Measurements from ENCODE around the gene AGAP1.

The AGAP1 gene

DNA sequence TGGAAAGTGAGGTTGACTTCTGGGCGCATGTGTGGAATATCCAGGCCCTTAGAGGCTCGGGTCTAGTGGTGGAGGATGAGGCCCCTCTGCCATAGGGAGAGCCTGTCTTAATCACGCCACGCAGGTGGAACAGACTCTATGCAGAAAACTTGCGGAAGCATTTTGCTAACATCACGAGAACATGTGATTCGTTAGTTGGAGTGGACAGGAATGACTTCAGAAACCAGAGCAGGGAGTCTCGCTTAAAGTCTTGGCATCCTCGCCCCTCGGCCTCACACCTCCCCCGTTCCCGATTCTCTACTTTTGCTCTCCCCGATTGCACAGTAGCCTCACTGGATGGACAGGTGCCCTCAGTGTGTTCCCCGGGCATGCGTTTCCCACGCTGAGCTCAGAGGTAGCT lies 340.9 kb downstream of the AGAP1 start:
- DNase-seq = no peak

GRCh38 chr2:235835810-235836209 lies 342.0 kb downstream of the AGAP1 start:
- no peak for DNase-seq

GRCh38 chr2:235836491-235836911 lies 342.7 kb downstream of the AGAP1 start:
- DNase-seq = no peak

- no peak for DNase-seq
Measured at GRCh38 chr2:235839226-235839625, 345.4 kb downstream of the AGAP1 start.

GRCh38 chr2:235839974-235840373 lies 346.1 kb downstream of the AGAP1 start:
- no peak for DNase-seq

- no peak for DNase-seq
Measured at GRCh38 chr2:235841863-235842262, 348.0 kb downstream of the AGAP1 start.

DNA sequence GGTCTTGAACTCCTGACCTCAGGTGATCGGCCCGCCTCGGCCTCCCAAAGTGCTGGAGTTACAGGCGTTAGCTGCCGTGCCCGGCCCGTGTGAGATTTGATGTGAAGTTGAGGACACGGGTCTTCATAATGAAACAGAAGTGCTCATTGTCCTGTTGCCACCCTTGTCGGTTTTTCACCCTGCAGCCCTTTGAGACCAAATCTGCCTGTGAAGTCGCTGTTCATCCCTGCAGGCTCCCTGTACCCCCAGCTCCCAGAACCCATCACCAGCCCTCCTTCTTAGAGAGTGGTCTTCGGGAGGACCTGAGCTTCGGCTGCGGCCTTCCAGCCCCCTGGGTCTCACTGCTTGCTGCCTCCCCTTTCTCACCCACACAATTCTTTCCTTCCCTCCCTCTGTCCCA lies 349.1 kb downstream of the AGAP1 start:
- DNase-seq = no peak

GRCh38 chr2:235843591-235844395 lies 349.9 kb downstream of the AGAP1 start:
- peak in 9 of 56 donors; percentile 14 to 59 (median 28) for DNase-seq

GRCh38 chr2:235844561-235844960 lies 350.7 kb downstream of the AGAP1 start:
- DNase-seq = no peak

GRCh38 chr2:235845245-235845644 lies 351.4 kb downstream of the AGAP1 start:
- DNase-seq = no peak

DNA sequence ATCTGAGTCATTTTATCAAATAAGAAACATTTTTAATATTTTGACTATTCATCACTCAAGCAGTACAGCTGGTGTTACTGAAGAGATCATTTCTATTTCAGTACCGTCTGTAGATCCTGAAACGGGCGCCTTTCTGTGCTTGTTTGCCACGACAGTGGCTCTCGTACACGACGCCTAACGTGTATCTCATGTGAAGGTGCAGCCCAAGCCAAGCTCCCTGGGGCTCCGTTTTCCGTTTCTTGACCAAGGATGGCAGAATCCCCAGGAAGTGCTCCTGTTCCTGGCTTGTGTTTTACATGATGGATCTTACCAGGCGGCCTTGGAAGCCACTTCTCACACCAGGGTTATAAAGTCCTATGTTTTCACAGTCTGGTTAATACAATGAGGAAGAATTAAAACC lies 353.7 kb downstream of the AGAP1 start:
- DNase-seq = no peak

DNA sequence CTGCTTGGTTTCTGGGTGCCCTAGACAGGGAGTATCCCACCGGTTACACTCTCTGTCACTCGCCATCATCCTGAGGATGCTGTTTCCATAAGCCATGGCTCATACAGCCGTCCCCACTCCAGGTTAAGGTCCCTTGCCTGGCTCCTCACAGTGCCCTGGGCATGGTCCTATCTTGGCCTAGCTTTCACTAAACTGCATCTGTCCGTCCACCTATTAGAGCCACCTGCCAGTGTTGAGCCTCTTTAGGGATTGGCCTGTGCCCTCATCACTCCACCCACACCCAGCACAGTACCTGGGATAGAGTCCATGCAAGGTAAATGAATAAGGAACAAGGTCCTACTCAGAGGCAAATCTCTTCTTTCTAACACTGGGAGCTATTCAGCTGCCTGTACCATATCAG lies 354.2 kb downstream of the AGAP1 start:
- DNase-seq = no peak

- DNase-seq = no peak
Measured at GRCh38 chr2:235848946-235849345, 355.1 kb downstream of the AGAP1 start.

DNA sequence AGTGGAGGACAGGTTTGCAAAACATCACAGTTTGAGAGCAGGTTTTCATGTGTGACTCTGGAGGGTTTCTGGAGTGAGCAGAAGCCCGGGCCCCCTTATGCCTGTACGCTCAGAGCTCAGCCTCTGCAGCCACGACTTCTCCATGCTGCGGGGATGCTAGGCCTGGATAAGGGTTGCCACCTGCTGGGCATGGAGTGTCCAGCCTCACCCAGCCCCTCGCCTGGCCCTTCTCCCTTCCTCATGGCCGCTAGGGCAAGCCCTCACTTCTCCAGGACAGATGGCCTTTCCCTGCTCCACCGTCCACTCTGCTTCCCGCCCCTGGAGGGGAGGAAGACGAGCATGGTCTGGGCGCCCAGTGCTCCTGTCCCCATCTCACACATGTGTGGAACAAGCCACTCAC lies 355.6 kb downstream of the AGAP1 start:
- DNase-seq = peak in 1 of 56 donors; percentile 17

- DNase-seq = no peak
Measured at GRCh38 chr2:235850289-235850688, 356.4 kb downstream of the AGAP1 start.

GRCh38 chr2:235850771-235851551 lies 357.1 kb downstream of the AGAP1 start:
- DNase-seq = no peak

- peak in 11 of 56 donors; percentile 5 to 42 (median 23) for DNase-seq
Measured at GRCh38 chr2:235851828-235852525, 358.1 kb downstream of the AGAP1 start.

DNA sequence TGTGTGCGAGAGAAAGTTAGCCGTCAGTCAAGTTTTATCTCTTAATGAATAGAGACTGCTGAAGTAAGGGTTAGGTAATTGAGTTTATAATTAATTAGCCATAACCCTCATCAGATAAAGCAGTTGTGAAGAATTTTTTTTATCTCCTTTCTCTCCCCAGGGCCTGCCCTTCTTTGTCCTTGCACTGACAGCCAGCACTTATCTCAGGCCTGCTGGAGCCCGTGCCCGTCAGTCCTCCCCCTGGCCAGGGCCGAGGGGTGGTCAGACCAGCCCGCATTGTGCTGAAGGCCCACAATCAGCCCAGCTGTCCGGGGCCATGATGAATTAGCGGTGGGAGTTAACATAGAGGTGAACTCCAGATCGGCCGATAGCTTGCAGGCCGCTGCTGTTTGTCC lies 358.7 kb downstream of the AGAP1 start:
- DNase-seq = no peak

- no peak for DNase-seq
Measured at GRCh38 chr2:235854276-235854675, 360.4 kb downstream of the AGAP1 start.

DNA sequence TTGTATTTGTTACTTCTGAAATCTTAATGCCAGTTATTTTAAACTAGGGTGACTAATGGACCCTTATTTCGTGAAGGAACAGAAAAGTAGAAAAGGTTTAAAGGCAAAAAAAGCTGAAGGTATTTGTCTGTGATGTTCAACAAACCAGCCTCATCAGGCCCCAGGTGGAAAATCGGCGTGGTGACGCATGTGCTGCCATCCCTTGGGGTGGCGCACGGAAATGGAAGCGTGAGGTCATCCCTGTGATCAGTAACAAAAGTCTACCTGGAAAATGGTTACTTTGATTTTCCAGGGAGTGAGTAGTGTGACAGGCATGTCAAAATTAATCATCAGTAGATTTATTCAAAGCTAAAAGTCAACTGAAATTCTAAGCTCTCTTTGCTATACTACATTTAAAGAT lies 361.2 kb downstream of the AGAP1 start:
- peak in 2 of 56 donors; percentile 18 to 28 for DNase-seq

- DNase-seq = no peak
Measured at GRCh38 chr2:235856151-235856854, 362.5 kb downstream of the AGAP1 start.

All from nucleus accumbens (tissue), 56 donors.